Gastrocnemius medialis (tissue), 4 donors: ENCODE measurements around the gene NLRC3. TPM values are rescaled to one million over a fixed set of nuclear protein-coding genes. Genes with fewer than 3 reads are reported as not detected.

Experiments
- ATAC-seq, 2 donors: fragments of 150-250 bp; one replicate each; pipeline ENCODE4 v1.9.1; 2016
- DNase-seq, 2 donors: peaks; one replicate each; pipeline ENCODE4 v3.0.0-alpha.2; 2019
- H3K27ac ChIP-seq, 4 donors: fragments of 200-600 bp; sonication (generic); 1 replicate in 1 of 4; 2 replicates in 3 of 4; pipeline ENCODE4 v1.5.1; 2016 to 2018; ENCODE audit warnings: mild to moderate bottlenecking in 2 of 4, moderate library complexity in 1 of 4
- H3K27me3 ChIP-seq, 3 donors: fragments of 200-600 bp; sonication (generic) in 2 of 3; 1 replicate in 1 of 3; 2 replicates in 2 of 3; pipeline versions ENCODE4 v1.5.1 to v1.6.0; 2016 to 2019; ENCODE audit warnings: mild to moderate bottlenecking in 1 of 3, moderate library complexity in 1 of 3
- H3K36me3 ChIP-seq, 2 donors: fragments of 200-600 bp; sonication (generic) in 1 of 2; one replicate each; pipeline ENCODE4 v1.5.1; 2017 to 2018
- H3K4me1 ChIP-seq, 2 donors: fragments of 200-600 bp; sonication (generic) in 1 of 2; one replicate each; pipeline ENCODE4 v1.5.1; 2016 to 2017; ENCODE audit warnings: mild to moderate bottlenecking in 2 of 2
- H3K4me3 ChIP-seq, 4 donors: fragments of 200-600 bp; sonication (generic) in 3 of 4; 1 replicate in 1 of 4; 2 replicates in 3 of 4; pipeline ENCODE4 v1.5.1; 2016 to 2019; ENCODE audit warnings: mild to moderate bottlenecking in 2 of 4
- H3K9me3 ChIP-seq, 3 donors: fragments of 200-600 bp; sonication (generic) in 2 of 3; 1 replicate in 1 of 3; 2 replicates in 2 of 3; pipeline ENCODE4 v1.5.1; 2016 to 2019
- CTCF ChIP-seq, 5 experiments: fragments of 450-650 bp in 3 of 5; fragments of 200-600 bp in 2 of 5; sonication (generic) in 2 of 5; IDR thresholded peaks in 4 of 5; conservative IDR thresholded peaks in 1 of 5; 1 replicate in 4 of 5; 2 replicates in 1 of 5; pipeline ENCODE4 v1.5.1; 2016 to 2019; ENCODE audit warnings: antibody characterized with exemption in 5 of 5, mild to moderate bottlenecking in 3 of 5, moderate library complexity in 3 of 5
- POLR2A ChIP-seq, 2 donors: fragments of 450-650 bp; IDR thresholded peaks; one replicate each; pipeline ENCODE4 v1.6.1; 2017; ENCODE audit warnings: antibody characterized with exemption in 2 of 2, mild to moderate bottlenecking in 2 of 2, moderate library complexity in 2 of 2
- in situ Hi-C, 4 donors: fragments of 200-750 bp; cut with MboI; loops; one replicate each; pipeline versions ENCODE4 v1.15.0 to v1.8.0; 2017; ENCODE audit warnings: low sequenced_read_pairs in 4 of 4
- intact Hi-C: fragments of 100-400 bp; cut with DNase I; formaldehyde crosslinking; loops from one replicate; pipeline ENCODE4 v1.15.1; 2023; ENCODE audit warnings: low total_unique reads
- total RNA-seq, 4 donors: library from RNA; depleted of rRNA; stranded (reverse); fragments of >200 nt; gene quantifications; one replicate each; pipeline versions ENCODE4 v1.1.0 to v1.2.3, GENCODE V29; 2016

Gene NLRC3
- total RNA-seq, 4 donors from 2014 or later: 0.11 to 0.26 (median 0.22) TPM

- Histone ChIP-seq H3K27ac (no peak within 1 kb of the TSS), H3K27me3 (no peaks in the 10 kb centered on the region), H3K9me3 (no peaks in the 10 kb centered on the region), H3K4me1 (no peaks in the 10 kb centered on the region), H3K4me3 (no peak within 1 kb of the TSS), H3K36me3 (no peaks in the 10 kb centered on the region)
- TF ChIP-seq CTCF (IDR thresholded peaks at IDR 0.05 in 4 of 5, conservative IDR thresholded peaks at IDR 0.05 in 1 of 5) (no peak), POLR2A (IDR thresholded peaks at IDR 0.05) (no peak)
- in situ Hi-C loops: loop anchor here in 1 of 4 donors (10.0 kb wide), 1 partner anchor 90 kb away; the partner anchor contains the start of genes ZNF174 and ZSCAN32
- ATAC-seq (no peak), DNase-seq (no peak)
- intact Hi-C loops: no loop called here
Observed at GRCh38 chr16:3495176-3495575, 82.0 kb downstream of the NLRC3 start, which contains the start of gene C16orf90. Gene C16orf90 (minus strand): TSS chr16:3495489. CDS start chr16:3495421, 68 bp downstream.

GRCh38 chr16:3494386-3494973 lies 82.7 kb downstream of the NLRC3 start:
- TF ChIP-seq CTCF (IDR thresholded peaks at IDR 0.05 in 4 of 5, conservative IDR thresholded peaks at IDR 0.05 in 1 of 5): no peak
- no peak for TF ChIP-seq POLR2A (IDR thresholded peaks at IDR 0.05)
- Histone ChIP-seq H3K4me1 (no peaks in the 10 kb centered on the region), H3K36me3 (no peaks in the 10 kb centered on the region), H3K27ac (no peak overlapping the region), H3K9me3 (no peaks in the 10 kb centered on the region), H3K27me3 (no peaks in the 10 kb centered on the region), H3K4me3 (no peak overlapping the region)
- ATAC-seq (no peak), DNase-seq (no peak)
- intact Hi-C loops (no loop called here), in situ Hi-C loops (loop anchor here in 1 of 4 donors (10.0 kb wide), 1 partner anchor 90 kb away; the partner anchor contains the start of genes ZNF174 and ZSCAN32)

- TF ChIP-seq CTCF (IDR thresholded peaks at IDR 0.05 in 4 of 5, conservative IDR thresholded peaks at IDR 0.05 in 1 of 5): no peak
- TF ChIP-seq POLR2A (IDR thresholded peaks at IDR 0.05): no peak
- Histone ChIP-seq H3K4me1 (no peaks in the 10 kb centered on the region), H3K27ac (no peak overlapping the region), H3K4me3 (no peak overlapping the region), H3K27me3 (no peaks in the 10 kb centered on the region), H3K36me3 (no peaks in the 10 kb centered on the region), H3K9me3 (no peaks in the 10 kb centered on the region)
- intact Hi-C loops: no loop called here
- no peak for ATAC-seq
- DNase-seq: no peak
- in situ Hi-C loops: loop anchor here in 1 of 4 donors (10.0 kb wide), 1 partner anchor 88 kb away; the partner anchor contains the start of genes ZNF174 and ZSCAN32
Observed at GRCh38 chr16:3492356-3492755, 84.8 kb downstream of the NLRC3 start.

- no peaks in the 10 kb centered on the region for H3K27me3 ChIP-seq
- ATAC-seq (no peak), DNase-seq (no peak)
- no peak overlapping the region for H3K27ac ChIP-seq
- in situ Hi-C loops (loop anchor here in 1 of 4 donors (10.0 kb wide), 1 partner anchor 86 kb away; the partner anchor contains the start of genes ZNF174 and ZSCAN32), intact Hi-C loops (no loop called here)
- H3K4me1 ChIP-seq: no peaks in the 10 kb centered on the region
- H3K4me3 ChIP-seq: no peak overlapping the region
- peaks cover 0 to 4% of the 10 kb centered on the region in 2 donors for H3K36me3 ChIP-seq
- no peaks in the 10 kb centered on the region for H3K9me3 ChIP-seq
- TF ChIP-seq POLR2A (IDR thresholded peaks at IDR 0.05) (no peak), CTCF (IDR thresholded peaks at IDR 0.05 in 4 of 5, conservative IDR thresholded peaks at IDR 0.05 in 1 of 5) (no peak)
Observed at GRCh38 chr16:3490911-3491629, 86.1 kb downstream of the NLRC3 start.

Other genes with a start within 250 kb of the NLRC3 start
- not detected for gene OR2C1, start 221.5 kb downstream of the NLRC3 start, total RNA-seq
- 1 to 10 TPM; 4.0 to 6.5 (median 4.7) TPM for gene ZSCAN32, start 176.4 kb downstream of the NLRC3 start, total RNA-seq
- gene ZNF174, start 176.2 kb downstream of the NLRC3 start, total RNA-seq: 10 to 100 TPM in 2 of 4 donors, 1 to 10 TPM in 2; 6.7 to 15.6 (median 9.6) TPM
- 1 to 10 TPM in 1 of 4 donors, under 1 TPM in 3; 0.81 to 1.3 (median 0.96) TPM for gene ZNF597, start 133.9 kb downstream of the NLRC3 start, total RNA-seq
- gene NAA60, start 133.7 kb downstream of the NLRC3 start, total RNA-seq: 10 to 100 TPM; 14.2 to 16.7 (median 15.4) TPM
- not detected for gene C16orf90, start 81.9 kb downstream of the NLRC3 start, total RNA-seq
- 10 to 100 TPM in 3 of 4 donors, 1 to 10 TPM in 1; 8.2 to 24.3 (median 14.5) TPM for gene CLUAP1, start 76.4 kb downstream of the NLRC3 start, total RNA-seq
- gene SLX4, start 34.2 kb upstream of the NLRC3 start, total RNA-seq: 1 to 10 TPM; 1.8 to 3.6 (median 2.8) TPM
- gene DNASE1, start 77.3 kb upstream of the NLRC3 start, total RNA-seq: 1 to 10 TPM; 2.5 to 7.3 (median 3.5) TPM
- gene TRAP1, start 140.1 kb upstream of the NLRC3 start, total RNA-seq: 100 to 1,000 TPM; 103 to 140 (median 122) TPM